ENCODE results near the gene PUM2.

GRCh38 chr2:20304411-20304810, 46.2 kb downstream of the PUM2 start:
- TF ChIP-seq POLR2A (IDR thresholded peaks at IDR 0.05; ENCODE audit: low read length) (no peak), GATA1 (IDR thresholded peaks at IDR 0.05; ENCODE audit: low read depth, low read length) (no peak)

Data from erythroblast (primary cell).